ENCODE results near the gene SSBP3.

The SSBP3 gene

GRCh38 chr1:54328066-54328636, 78.0 kb downstream of the SSBP3 start:
- no peak for DNase-seq

- DNase-seq, result no peak
Measured at GRCh38 chr1:54327386-54328065, 78.7 kb downstream of the SSBP3 start.

GRCh38 chr1:54326543-54327385, 79.4 kb downstream of the SSBP3 start:
- DNase-seq, result no peak

- DNase-seq, result no peak
Measured at GRCh38 chr1:54325703-54326461, 80.3 kb downstream of the SSBP3 start.

- DNase-seq, result no peak
Measured at GRCh38 chr1:54325284-54325683, 80.9 kb downstream of the SSBP3 start.

GRCh38 chr1:54324251-54325140, 81.7 kb downstream of the SSBP3 start:
- DNase-seq, result no peak

GRCh38 chr1:54323921-54324250, 82.3 kb downstream of the SSBP3 start:
- no peak for DNase-seq

GRCh38 chr1:54323324-54323739, 82.9 kb downstream of the SSBP3 start:
- DNase-seq, result no peak

GRCh38 chr1:54318246-54318814, 87.9 kb downstream of the SSBP3 start:
- no peak for DNase-seq

GRCh38 chr1:54317084-54317483, 89.1 kb downstream of the SSBP3 start:
- no peak for DNase-seq

- DNase-seq, result no peak
Measured at GRCh38 chr1:54315099-54315498, 91.1 kb downstream of the SSBP3 start.

GRCh38 chr1:54314696-54315095, 91.5 kb downstream of the SSBP3 start:
- DNase-seq, result no peak

- DNase-seq, result no peak
Measured at GRCh38 chr1:54312796-54313316, 93.3 kb downstream of the SSBP3 start.

- no peak for DNase-seq
Measured at GRCh38 chr1:54311506-54311905, 94.7 kb downstream of the SSBP3 start.

- DNase-seq, result no peak
Measured at GRCh38 chr1:54310439-54311328, 95.5 kb downstream of the SSBP3 start.

GRCh38 chr1:54309631-54310366, 96.4 kb downstream of the SSBP3 start:
- DNase-seq, result no peak

GRCh38 chr1:54307305-54307704, 98.9 kb downstream of the SSBP3 start:
- no peak for DNase-seq

GRCh38 chr1:54305906-54306514, 100.2 kb downstream of the SSBP3 start:
- DNase-seq, result no peak

GRCh38 chr1:54304518-54304917, 101.7 kb downstream of the SSBP3 start:
- no peak for DNase-seq

Data from stimulated activated naive CD4-positive, alpha-beta T cell treated with Interleukin-2 at 50 U/mL for 16 hours (primary cell).